ENCODE measurements around the gene ZNF568.

GRCh38 chr19:36939153-36939552 lies 23.0 kb downstream of the ZNF568 start:
- no peak for TF ChIP-seq POLR2AphosphoS5 (IDR thresholded peaks at IDR 0.05; ENCODE audit: low read depth, low read length)
- no peak for TF ChIP-seq TAF1 (IDR thresholded peaks at IDR 0.05; ENCODE audit: borderline replicate concordance, low read depth, low read length)
- TF ChIP-seq YY1 (IDR thresholded peaks at IDR 0.05; ENCODE audit: low read depth) = no peak
- TF ChIP-seq SIN3A (IDR thresholded peaks at IDR 0.05; ENCODE audit: borderline replicate concordance, low read depth, low read length) = no peak
- TF ChIP-seq RFX5 (IDR thresholded peaks at IDR 0.05; ENCODE audit: low read length) = no peak
- TF ChIP-seq EP300 (IDR thresholded peaks at IDR 0.05; ENCODE audit: borderline replicate concordance in 1 of 2, low read depth in 1 of 2, low read length in 1 of 2) = no peak

All from SK-N-SH (cell line).